Upper lobe of left lung (tissue), 6 donors: Measurements from ENCODE around the gene SZT2. TPM values are rescaled to one million over a fixed set of nuclear protein-coding genes. Genes with fewer than 3 reads are reported as not detected.

Experiments
- ATAC-seq, 2 donors: fragments of 200-7000 bp; cut with Tn5 transposase; one replicate each; pipeline ENCODE4 v1.9.1; 2022; ENCODE audit warnings: mild to moderate bottlenecking in 2 of 2, moderate library complexity in 2 of 2; ENCODE audit not compliant: low FRiP score in 2 of 2
- DNase-seq, 2 donors: peaks; one replicate each; pipeline ENCODE4 v3.0.0-alpha.2; 2019 to 2020
- H3K27ac ChIP-seq, 4 donors: fragments of 200-600 bp; sonication (generic); one replicate each; pipeline ENCODE4 v1.5.1; 2016 to 2019
- H3K27me3 ChIP-seq, 4 donors: fragments of 200-600 bp; sonication (generic); one replicate each; pipeline ENCODE4 v1.5.1; 2017 to 2019
- H3K36me3 ChIP-seq, 4 donors: fragments of 200-600 bp; sonication (generic); one replicate each; pipeline ENCODE4 v1.5.1; 2016 to 2019
- H3K4me1 ChIP-seq, 4 donors: fragments of 200-600 bp; sonication (generic); one replicate each; pipeline ENCODE4 v1.5.1; 2018 to 2019
- H3K4me3 ChIP-seq, 4 donors: fragments of 200-600 bp; sonication (generic); one replicate each; pipeline ENCODE4 v1.5.1; 2017 to 2019; ENCODE audit warnings: mild to moderate bottlenecking in 2 of 4, moderate library complexity in 1 of 4
- H3K9me3 ChIP-seq, 4 donors: fragments of 200-600 bp; sonication (generic); one replicate each; pipeline ENCODE4 v1.5.1; 2018 to 2019
- EP300 ChIP-seq, 4 donors: sonication (generic); formaldehyde crosslinking; IDR thresholded peaks; one replicate each; pipeline ENCODE4 v1.5.1; 2017; ENCODE audit warnings: antibody characterized with exemption in 4 of 4, control low read depth in 2 of 4
- POLR2A ChIP-seq, 4 donors: fragments of 450-650 bp; IDR thresholded peaks; one replicate each; pipeline ENCODE4 v1.5.1; 2016 to 2017; ENCODE audit warnings: antibody characterized with exemption in 4 of 4, mild to moderate bottlenecking in 2 of 4
- POLR2AphosphoS5 ChIP-seq, 2 donors: sonication (generic); formaldehyde crosslinking; IDR thresholded peaks; one replicate each; pipeline ENCODE4 v1.5.1; 2017; ENCODE audit warnings: antibody characterized with exemption in 2 of 2
- WGBS, 2 donors: methylation state at CpG; one replicate each; pipeline ENCODE4 v1.1.5; 2017 to 2018; 5-methylcytosine and 5-hydroxymethylcytosine counted together
- total RNA-seq, 6 donors: library from RNA; depleted of rRNA in 4 of 6; stranded (reverse); fragments of >200 nt in 4 of 6; gene quantifications; one replicate each; pipeline versions ENCODE4 v1.1.0 to v1.2.1, GENCODE V29; 2016 to 2021
- TF ChIP-seq, protein P1 (sequence below), 6 experiments: fragments of 450-650 bp in 4 of 6; fragments of 200-600 bp in 2 of 6; sonication (generic) in 2 of 6; IDR thresholded peaks; one replicate each; pipeline ENCODE4 v1.5.1; 2016 to 2019; ENCODE audit warnings: antibody characterized with exemption in 6 of 6
- donor health status: DM: no; HTN: no; CAD: no; lungs with moderate emphysema.
- donor health status: DM: no; HTN: yes; CAD: no; lungs with severe emphysema.

SZT2 gene
- total RNA-seq, 6 donors from 2014 or later, result 33.3 to 184 (median 57.0) TPM

DNA sequence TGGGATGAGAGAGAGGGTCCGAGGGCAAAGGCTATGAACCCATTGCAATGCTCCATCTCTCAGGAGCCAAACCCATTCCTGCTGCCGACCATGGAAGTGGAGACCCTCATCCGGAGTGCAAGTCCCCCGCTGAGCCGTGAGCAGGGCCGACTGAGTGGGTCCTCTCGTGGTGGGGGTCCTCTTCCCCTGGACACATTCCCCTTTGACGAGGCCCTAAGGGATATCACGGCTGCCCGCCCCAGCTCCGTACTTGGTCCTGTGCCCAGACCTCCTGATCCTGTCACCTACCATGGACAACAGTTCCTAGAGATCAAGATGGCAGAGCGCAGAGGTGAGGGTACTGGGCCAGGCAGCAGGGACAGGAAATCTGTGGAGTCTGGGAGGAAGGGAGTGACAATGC lies 53.1 kb downstream of the SZT2 start:
- no peak for ATAC-seq
- 94 to 97% methylated on average over 8 to 12 of the region's 12 CpGs for whole genome bisulfite sequencing, 2 donors
- Histone ChIP-seq H3K4me1 (no peaks in the 10 kb centered on the region), H3K36me3 (peaks cover 23 to 100% (median 87%) of the 10 kb centered on the region in 4 donors), H3K9me3 (no peaks in the 10 kb centered on the region), H3K27ac (no peak overlapping the region), H3K4me3 (no peak overlapping the region), H3K27me3 (no peaks in the 10 kb centered on the region)
- DNase-seq, result peak in 1 of 2 donors; percentile 8
- TF ChIP-seq POLR2A (IDR thresholded peaks at IDR 0.05) (no peak), POLR2AphosphoS5 (IDR thresholded peaks at IDR 0.05) (no peak), EP300 (IDR thresholded peaks at IDR 0.05) (no peak)
- TF ChIP-seq, protein P1, sequence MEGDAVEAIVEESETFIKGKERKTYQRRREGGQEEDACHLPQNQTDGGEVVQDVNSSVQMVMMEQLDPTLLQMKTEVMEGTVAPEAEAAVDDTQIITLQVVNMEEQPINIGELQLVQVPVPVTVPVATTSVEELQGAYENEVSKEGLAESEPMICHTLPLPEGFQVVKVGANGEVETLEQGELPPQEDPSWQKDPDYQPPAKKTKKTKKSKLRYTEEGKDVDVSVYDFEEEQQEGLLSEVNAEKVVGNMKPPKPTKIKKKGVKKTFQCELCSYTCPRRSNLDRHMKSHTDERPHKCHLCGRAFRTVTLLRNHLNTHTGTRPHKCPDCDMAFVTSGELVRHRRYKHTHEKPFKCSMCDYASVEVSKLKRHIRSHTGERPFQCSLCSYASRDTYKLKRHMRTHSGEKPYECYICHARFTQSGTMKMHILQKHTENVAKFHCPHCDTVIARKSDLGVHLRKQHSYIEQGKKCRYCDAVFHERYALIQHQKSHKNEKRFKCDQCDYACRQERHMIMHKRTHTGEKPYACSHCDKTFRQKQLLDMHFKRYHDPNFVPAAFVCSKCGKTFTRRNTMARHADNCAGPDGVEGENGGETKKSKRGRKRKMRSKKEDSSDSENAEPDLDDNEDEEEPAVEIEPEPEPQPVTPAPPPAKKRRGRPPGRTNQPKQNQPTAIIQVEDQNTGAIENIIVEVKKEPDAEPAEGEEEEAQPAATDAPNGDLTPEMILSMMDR (IDR thresholded peaks at IDR 0.05), result no peak

DNA sequence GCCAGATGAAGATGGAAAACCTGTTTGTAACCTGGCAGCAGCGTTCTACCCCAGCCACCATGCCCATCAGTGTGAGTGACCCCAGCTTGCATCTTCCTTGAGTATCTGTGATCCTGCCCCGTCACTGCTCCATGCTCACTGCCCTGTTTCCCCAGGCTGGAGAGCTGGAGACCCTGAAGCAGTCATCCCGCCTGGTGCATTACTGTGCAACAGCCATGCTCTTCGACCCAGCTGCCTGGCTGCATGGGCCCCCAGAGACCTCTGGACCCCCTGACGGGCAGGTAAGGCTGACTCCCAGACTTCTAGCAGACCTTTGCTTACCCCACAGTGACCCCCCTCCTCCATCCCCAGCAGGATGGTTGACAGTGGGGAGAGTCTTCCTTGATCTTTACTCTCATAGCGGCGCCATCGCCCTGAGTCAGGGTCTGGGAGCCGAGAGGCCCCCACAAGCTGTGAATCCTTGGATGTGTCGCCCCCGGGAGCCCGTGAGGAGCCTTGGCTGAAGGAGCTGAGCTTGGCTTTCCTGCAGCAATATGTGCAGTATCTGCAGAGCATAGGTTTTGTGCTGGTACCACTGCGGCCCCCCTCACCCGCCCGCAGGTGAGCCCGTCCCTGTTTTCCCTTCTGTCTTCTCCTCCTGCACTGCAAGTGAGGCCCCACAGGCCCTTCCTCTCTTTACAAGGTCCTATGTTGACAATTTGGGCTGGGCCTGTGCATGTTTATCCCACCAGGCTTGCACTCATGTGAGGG lies 53.7 kb downstream of the SZT2 start:
- no peak for DNase-seq
- H3K4me3 ChIP-seq, result no peak overlapping the region
- 89 to 97% methylated on average over 16 of the region's 16 CpGs for WGBS, 2 donors

DNA sequence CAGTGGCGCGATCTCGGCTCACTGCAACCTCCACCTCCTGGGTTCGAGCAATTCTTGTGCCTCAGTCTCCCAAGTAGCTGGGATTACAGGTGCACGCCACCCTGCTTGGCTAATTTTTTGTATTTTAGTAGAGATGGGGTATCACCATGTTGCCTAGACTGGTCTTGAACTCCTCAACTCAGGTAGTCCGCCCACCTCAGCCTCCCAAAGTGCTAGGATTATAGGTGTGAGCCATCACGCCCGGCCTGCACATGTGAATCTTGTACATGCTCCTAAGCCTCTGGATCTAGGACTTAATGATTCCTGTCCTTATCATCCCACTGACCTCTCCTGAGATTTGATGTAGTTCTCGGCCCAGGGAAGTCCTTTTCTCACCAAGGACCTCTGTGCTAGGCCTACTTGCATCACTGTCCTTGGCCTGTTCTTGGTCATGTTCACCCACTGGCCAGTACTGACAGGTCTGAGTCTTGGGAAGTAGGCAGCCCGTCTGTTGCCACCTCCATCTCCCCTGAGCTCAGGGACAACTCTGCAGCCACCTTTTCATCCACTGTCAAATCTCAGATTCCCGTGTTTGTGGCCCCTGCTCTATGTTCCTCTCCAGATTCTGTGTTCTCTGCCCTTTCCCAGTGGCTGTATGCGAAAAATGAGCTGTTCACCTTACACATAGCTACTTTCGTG lies 54.6 kb downstream of the SZT2 start:
- no peak for ATAC-seq
- H3K27me3 ChIP-seq, result no peaks in the 10 kb centered on the region
- H3K9me3 ChIP-seq, result no peaks in the 10 kb centered on the region
- 94 to 95% methylated on average over 13 of the region's 13 CpGs for WGBS, 2 donors
- H3K36me3 ChIP-seq, result peaks cover 33 to 100% (median 92%) of the 10 kb centered on the region in 4 donors
- no peak overlapping the region for H3K27ac ChIP-seq
- no peaks in the 10 kb centered on the region for H3K4me1 ChIP-seq
- DNase-seq, result no peak
- no peak overlapping the region for H3K4me3 ChIP-seq
- TF ChIP-seq EP300 (IDR thresholded peaks at IDR 0.05), result no peak
- TF ChIP-seq, protein P1 (IDR thresholded peaks at IDR 0.05), result no peak
- TF ChIP-seq POLR2AphosphoS5 (IDR thresholded peaks at IDR 0.05), result no peak

More for the DNA sequence above, 53.7 kb downstream of the SZT2 start:
- Histone ChIP-seq H3K27ac (no peak overlapping the region), H3K27me3 (no peaks in the 10 kb centered on the region), H3K4me1 (no peaks in the 10 kb centered on the region), H3K36me3 (peaks cover 29 to 100% (median 91%) of the 10 kb centered on the region in 4 donors), H3K9me3 (no peaks in the 10 kb centered on the region)
- ATAC-seq, result no peak
- TF ChIP-seq, protein P1 (IDR thresholded peaks at IDR 0.05), result no peak
- TF ChIP-seq POLR2AphosphoS5 (IDR thresholded peaks at IDR 0.05), result no peak
- TF ChIP-seq POLR2A (IDR thresholded peaks at IDR 0.05), result no peak
- no peak for TF ChIP-seq EP300 (IDR thresholded peaks at IDR 0.05)

DNA sequence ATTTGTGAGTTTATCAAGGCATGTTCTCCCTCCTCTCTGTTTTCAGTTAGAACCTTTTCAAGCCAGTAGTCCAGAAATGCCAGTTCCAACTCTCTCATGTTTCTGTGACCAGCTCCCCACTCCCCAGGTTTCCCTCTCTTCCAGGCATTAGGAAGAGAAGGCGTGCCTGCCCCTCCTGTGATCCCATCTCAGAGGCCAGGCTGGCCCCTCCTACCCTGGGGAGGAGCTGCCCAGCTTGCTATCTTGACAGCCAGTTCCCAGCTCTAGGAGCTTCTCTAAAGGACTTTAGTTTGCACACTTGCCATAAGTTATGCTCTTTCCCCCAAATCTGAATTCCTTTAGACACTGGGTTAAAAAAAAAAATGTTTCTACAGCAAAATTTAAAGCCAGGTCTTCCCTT lies 55.1 kb downstream of the SZT2 start:
- Histone ChIP-seq H3K36me3 (peaks cover 33 to 100% (median 93%) of the 10 kb centered on the region in 4 donors), H3K27me3 (no peaks in the 10 kb centered on the region), H3K4me3 (no peak overlapping the region), H3K27ac (no peak overlapping the region), H3K4me1 (no peaks in the 10 kb centered on the region), H3K9me3 (no peaks in the 10 kb centered on the region)
- DNase-seq, result peak in 1 of 2 donors; percentile 20
- 54 to 67% methylated on average over 1 of the region's 1 CpG for WGBS, 2 donors
- ATAC-seq, result no peak
- TF ChIP-seq POLR2AphosphoS5 (IDR thresholded peaks at IDR 0.05) (no peak), EP300 (IDR thresholded peaks at IDR 0.05) (no peak), POLR2A (IDR thresholded peaks at IDR 0.05) (no peak)
- TF ChIP-seq, protein P1 (IDR thresholded peaks at IDR 0.05), result no peak
